Stimulated activated naive B cell treated with anti-CD40 and anti-IgM and Interleukin-4, amounts not matched to agents 10 μg/mL and 1 μg/mL and 100 μg/mL, for 72 hours (primary cell): ENCODE measurements around the gene TXNRD3.

Source experiments
- ATAC-seq, 2 donors: fragments of 150-1000 bp; cut with Tn5 transposase; replicated peaks; 2 replicates each; pipeline ENCODE4 v1.10.0; 2021; ENCODE audit warnings: moderate library complexity in 1 of 2
- DNase-seq: peaks from one replicate; pipeline ENCODE4 v3.0.0; 2021
- H3K27ac Mint-ChIP-seq: one replicate; pipeline ENCODE4 v1.8.0; 2022; ENCODE audit warnings: mild to moderate bottlenecking, mixed read lengths
- H3K27me3 Mint-ChIP-seq, 2 donors: one replicate each; pipeline ENCODE4 v1.8.0; 2022; ENCODE audit warnings: mixed read lengths in 2 of 2
- H3K36me3 Mint-ChIP-seq, 2 donors: one replicate each; pipeline ENCODE4 v1.8.0; 2022; ENCODE audit warnings: mixed read lengths in 2 of 2, mild to moderate bottlenecking in 1 of 2
- H3K4me1 Mint-ChIP-seq, 2 donors: one replicate each; pipeline ENCODE4 v1.8.0; 2022; ENCODE audit warnings: mixed read lengths in 2 of 2, mild to moderate bottlenecking in 1 of 2
- H3K4me3 Mint-ChIP-seq, 2 donors: one replicate each; pipeline ENCODE4 v1.8.0; 2022; ENCODE audit warnings: mild to moderate bottlenecking in 2 of 2, mixed read lengths in 2 of 2, moderate library complexity in 1 of 2
- H3K9me3 Mint-ChIP-seq, 2 donors: one replicate each; pipeline ENCODE4 v1.8.0; 2022; ENCODE audit warnings: mixed read lengths in 2 of 2, mild to moderate bottlenecking in 1 of 2

Gene TXNRD3

GRCh38 chr3:126654571-126655383 is at the start of gene TXNRD3:
TSS of gene TXNRD3 (minus strand) at chr3:126655124.
- DNase-seq (peak; percentile 56), ATAC-seq (peak; percentile 92 to 94)
- H3K27ac Mint-ChIP-seq = peak within 1 kb of the TSS; percentile 48

GRCh38 chr3:126703512-126704493 is 48.9 kb upstream of the TXNRD3 start, which contains the start of gene CHCHD6:
TSS of gene CHCHD6 (plus strand) at chr3:126704240. CDS start at chr3:126704313, 73 bp downstream.
- Mint-ChIP-seq H3K4me1 (peaks cover 20 to 21% of the 10 kb centered on the region in 2 donors), H3K36me3 (peaks cover 5 to 10% of the 10 kb centered on the region in 2 donors), H3K9me3 (no peaks in the 10 kb centered on the region), H3K27me3 (peaks cover 17 to 19% of the 10 kb centered on the region in 2 donors), H3K4me3 (peak within 1 kb of the TSS; percentile 97 to 98), H3K27ac (peak within 1 kb of the TSS; percentile 96)
- DNase-seq = peak; percentile 94
- peak; percentile 99 for ATAC-seq

More at GRCh38 chr3:126654571-126655383, at the start of gene TXNRD3:
- H3K4me1 Mint-ChIP-seq = peaks cover 0 to 2% of the 10 kb centered on the region in 2 donors
- peak within 1 kb of the TSS; percentile 80 to 87 for H3K4me3 Mint-ChIP-seq
- H3K27me3 Mint-ChIP-seq = peaks cover 10 to 26% of the 10 kb centered on the region in 2 donors
- no peaks in the 10 kb centered on the region for H3K9me3 Mint-ChIP-seq
- no peaks in the 10 kb centered on the region for H3K36me3 Mint-ChIP-seq

- no peaks in the 10 kb centered on the region for H3K36me3 Mint-ChIP-seq
- ATAC-seq (no peak), DNase-seq (no peak)
- no peak overlapping the region for H3K27ac Mint-ChIP-seq
- peaks cover 7 to 9% of the 10 kb centered on the region in 2 donors for H3K4me1 Mint-ChIP-seq
- H3K4me3 Mint-ChIP-seq = no peak overlapping the region
- H3K9me3 Mint-ChIP-seq = no peaks in the 10 kb centered on the region
- peaks cover 44 to 46% of the 10 kb centered on the region in 2 donors for H3K27me3 Mint-ChIP-seq
Observed at GRCh38 chr3:126699011-126699410, 44.1 kb upstream of the TXNRD3 start.

- no peaks in the 10 kb centered on the region for H3K9me3 Mint-ChIP-seq
- H3K4me1 Mint-ChIP-seq = no peaks in the 10 kb centered on the region
- DNase-seq (no peak), ATAC-seq (no peak)
- H3K4me3 Mint-ChIP-seq = no peak overlapping the region
- H3K27ac Mint-ChIP-seq = no peak overlapping the region
- H3K27me3 Mint-ChIP-seq = peaks cover 47 to 60% of the 10 kb centered on the region in 2 donors
- no peaks in the 10 kb centered on the region for H3K36me3 Mint-ChIP-seq
Observed at GRCh38 chr3:126696701-126697267, 41.9 kb upstream of the TXNRD3 start.

GRCh38 chr3:126693921-126694320 is 39.0 kb upstream of the TXNRD3 start:
- ATAC-seq = no peak
- no peak for DNase-seq
- Mint-ChIP-seq H3K36me3 (no peaks in the 10 kb centered on the region), H3K27me3 (peaks cover 47 to 50% of the 10 kb centered on the region in 2 donors), H3K27ac (no peak overlapping the region), H3K4me1 (no peaks in the 10 kb centered on the region), H3K4me3 (no peak overlapping the region), H3K9me3 (no peaks in the 10 kb centered on the region)

GRCh38 chr3:126692858-126693257 is 37.9 kb upstream of the TXNRD3 start:
- no peak overlapping the region for H3K4me3 Mint-ChIP-seq
- peaks cover 36 to 43% of the 10 kb centered on the region in 2 donors for H3K27me3 Mint-ChIP-seq
- ATAC-seq (no peak), DNase-seq (no peak)
- H3K36me3 Mint-ChIP-seq = no peaks in the 10 kb centered on the region
- no peaks in the 10 kb centered on the region for H3K4me1 Mint-ChIP-seq
- no peak overlapping the region for H3K27ac Mint-ChIP-seq
- no peaks in the 10 kb centered on the region for H3K9me3 Mint-ChIP-seq

GRCh38 chr3:126691765-126692164 is 36.8 kb upstream of the TXNRD3 start:
- no peak overlapping the region for H3K27ac Mint-ChIP-seq
- H3K27me3 Mint-ChIP-seq = peaks cover 34 to 39% of the 10 kb centered on the region in 2 donors
- no peaks in the 10 kb centered on the region for H3K4me1 Mint-ChIP-seq
- no peaks in the 10 kb centered on the region for H3K9me3 Mint-ChIP-seq
- DNase-seq (no peak), ATAC-seq (no peak)
- H3K4me3 Mint-ChIP-seq = no peak overlapping the region
- no peaks in the 10 kb centered on the region for H3K36me3 Mint-ChIP-seq

- no peak overlapping the region for H3K4me3 Mint-ChIP-seq
- no peak for ATAC-seq
Observed at GRCh38 chr3:126685493-126685892, 30.6 kb upstream of the TXNRD3 start.

GRCh38 chr3:126685021-126685420 is 30.1 kb upstream of the TXNRD3 start:
- Mint-ChIP-seq H3K27me3 (peaks cover 0 to 8% of the 10 kb centered on the region in 2 donors), H3K4me3 (no peak overlapping the region), H3K4me1 (peaks cover 0 to 5% of the 10 kb centered on the region in 2 donors), H3K36me3 (no peaks in the 10 kb centered on the region), H3K27ac (no peak overlapping the region), H3K9me3 (peaks cover 0 to 1% of the 10 kb centered on the region in 2 donors)
- ATAC-seq = no peak
- DNase-seq = no peak

More at GRCh38 chr3:126685493-126685892, 30.6 kb upstream of the TXNRD3 start:
- Mint-ChIP-seq H3K9me3 (peaks cover 0 to 1% of the 10 kb centered on the region in 2 donors), H3K36me3 (no peaks in the 10 kb centered on the region), H3K27ac (no peak overlapping the region), H3K4me1 (peaks cover 0 to 5% of the 10 kb centered on the region in 2 donors), H3K27me3 (peaks cover 0 to 11% of the 10 kb centered on the region in 2 donors)
- DNase-seq = no peak

GRCh38 chr3:126684218-126684751 is 29.4 kb upstream of the TXNRD3 start:
- Mint-ChIP-seq H3K36me3 (no peaks in the 10 kb centered on the region), H3K27me3 (peaks cover 0 to 4% of the 10 kb centered on the region in 2 donors), H3K4me3 (no peak overlapping the region), H3K4me1 (peaks cover 3 to 6% of the 10 kb centered on the region in 2 donors), H3K27ac (no peak overlapping the region), H3K9me3 (peaks cover 0 to 1% of the 10 kb centered on the region in 2 donors)
- ATAC-seq = peak in 1 of 2 donors; percentile 7
- DNase-seq = no peak

- Mint-ChIP-seq H3K27me3 (peaks cover 0 to 8% of the 10 kb centered on the region in 2 donors), H3K4me3 (no peak overlapping the region), H3K27ac (no peak overlapping the region), H3K4me1 (peaks cover 12 to 16% of the 10 kb centered on the region in 2 donors), H3K36me3 (no peaks in the 10 kb centered on the region), H3K9me3 (peaks cover 0 to 1% of the 10 kb centered on the region in 2 donors)
- DNase-seq = no peak
- ATAC-seq = no peak
Observed at GRCh38 chr3:126683069-126683468, 28.1 kb upstream of the TXNRD3 start.

GRCh38 chr3:126682009-126682408 is 27.1 kb upstream of the TXNRD3 start:
- Mint-ChIP-seq H3K27me3 (peaks cover 0 to 19% of the 10 kb centered on the region in 2 donors), H3K4me3 (no peak overlapping the region), H3K9me3 (peaks cover 0 to 1% of the 10 kb centered on the region in 2 donors), H3K27ac (no peak overlapping the region), H3K4me1 (peaks cover 12 to 17% of the 10 kb centered on the region in 2 donors), H3K36me3 (no peaks in the 10 kb centered on the region)
- DNase-seq (no peak), ATAC-seq (no peak)

- Mint-ChIP-seq H3K4me3 (no peak overlapping the region), H3K27me3 (peaks cover under 1 to 27% of the 10 kb centered on the region in 2 donors), H3K36me3 (no peaks in the 10 kb centered on the region), H3K4me1 (peaks cover 12 to 16% of the 10 kb centered on the region in 2 donors), H3K9me3 (no peaks in the 10 kb centered on the region), H3K27ac (no peak overlapping the region)
- DNase-seq (no peak), ATAC-seq (no peak)
Observed at GRCh38 chr3:126680667-126681055, 25.7 kb upstream of the TXNRD3 start.
